HG02571 (cell line): Measurements from ENCODE around the gene SFMBT2.
"Not testable (repeated sequence)": the region's sequence is repeated elsewhere in the genome, so short reads cannot be mapped to it uniquely, and the experiment has no call there.

Experiments
- ATAC-seq: cut with Tn5 transposase; IDR thresholded peaks from one replicate; pipeline ENCODE4 v1.9.1; 2021; ENCODE audit warnings: mild to moderate bottlenecking, moderate library complexity; ENCODE audit not compliant: unreplicated experiment

The SFMBT2 gene

DNA sequence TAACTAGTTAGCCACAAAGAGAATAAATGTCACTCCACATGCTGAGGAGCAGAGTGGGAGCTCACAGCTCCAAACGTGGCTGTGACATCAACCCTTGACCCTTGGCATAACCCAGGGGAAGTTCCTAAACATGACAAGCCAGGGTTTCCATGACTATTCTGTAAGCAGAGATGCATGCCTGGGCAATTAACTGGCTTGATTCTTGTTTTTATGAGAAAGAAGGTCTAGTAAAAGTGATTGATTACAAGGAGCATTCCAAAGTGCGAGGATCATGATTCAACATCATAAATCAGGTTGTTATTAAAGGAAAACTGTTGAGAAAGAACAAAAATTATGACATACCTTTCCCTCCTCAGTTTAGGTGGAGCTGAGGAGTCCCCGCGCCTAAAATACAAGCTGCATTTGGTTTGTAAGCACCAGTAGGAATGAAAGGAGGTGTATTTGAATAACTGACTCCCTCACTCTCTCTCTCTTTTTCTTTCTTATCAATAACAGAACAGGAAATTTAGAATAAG lies 108.4 kb downstream of the SFMBT2 start:
- no peak for ATAC-seq

DNA sequence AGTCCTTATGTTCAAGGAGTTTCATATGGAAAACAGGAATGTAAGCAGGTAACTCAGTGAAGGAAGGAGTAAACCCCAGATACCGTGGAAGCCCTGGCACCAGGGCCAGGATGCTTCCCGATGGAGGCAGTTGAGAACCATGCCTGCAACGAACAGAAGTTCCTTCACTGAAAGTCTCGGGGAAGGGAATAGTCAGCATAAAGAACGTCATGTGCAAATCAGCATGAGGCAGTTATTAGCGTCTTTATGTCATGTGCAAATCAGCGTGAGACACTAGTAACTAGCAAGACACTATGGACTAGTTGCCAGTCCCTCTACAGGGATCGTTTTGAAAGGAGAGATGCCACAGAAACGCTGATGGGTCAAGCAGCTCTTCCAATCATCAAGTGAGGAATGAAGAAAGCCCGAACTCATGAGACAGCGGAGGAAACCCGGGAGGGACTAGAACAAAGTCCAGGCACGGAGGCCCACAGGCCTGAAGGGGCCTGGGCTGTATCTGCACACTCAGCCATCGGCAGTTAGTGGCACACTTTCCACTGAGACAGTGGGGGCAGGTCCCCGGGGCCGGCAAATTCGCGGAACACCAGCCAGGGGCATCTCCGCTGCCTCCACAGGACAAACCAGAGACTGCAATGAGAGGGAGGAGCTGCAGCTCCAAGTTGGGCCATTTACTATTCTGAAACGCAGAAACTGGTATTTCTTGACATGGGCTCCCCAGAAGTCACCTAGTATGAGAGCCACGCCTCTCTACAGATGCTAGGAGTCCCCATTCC lies 109.6 kb downstream of the SFMBT2 start:
- ATAC-seq: no peak

DNA sequence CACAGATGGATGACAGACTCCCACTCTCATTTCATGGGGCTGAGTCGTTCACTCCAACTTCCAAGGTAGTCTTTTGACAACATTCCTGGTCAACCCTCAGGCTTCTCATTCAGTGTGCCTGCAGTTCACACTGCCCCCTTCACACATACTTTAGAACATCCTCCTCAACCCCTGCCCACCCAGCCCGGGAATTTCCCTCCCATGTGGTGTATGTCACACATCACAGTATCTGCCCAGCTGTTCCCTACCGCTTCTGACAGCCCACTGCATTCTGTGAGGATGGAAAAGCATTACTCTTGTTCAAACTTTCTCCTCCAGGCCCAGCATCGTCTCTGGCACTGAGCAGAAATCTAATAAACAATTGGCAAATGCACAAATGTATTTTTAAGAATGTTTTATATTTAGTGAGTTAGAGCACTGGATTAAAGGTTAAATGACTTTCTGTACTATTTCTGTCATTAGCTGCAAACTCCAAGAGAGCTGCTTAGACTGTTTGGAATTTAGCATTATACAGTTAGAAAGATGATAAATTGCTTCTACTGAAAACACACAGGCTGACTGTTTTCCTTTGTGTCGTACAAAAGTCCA lies 110.4 kb downstream of the SFMBT2 start:
- no peak for ATAC-seq

DNA sequence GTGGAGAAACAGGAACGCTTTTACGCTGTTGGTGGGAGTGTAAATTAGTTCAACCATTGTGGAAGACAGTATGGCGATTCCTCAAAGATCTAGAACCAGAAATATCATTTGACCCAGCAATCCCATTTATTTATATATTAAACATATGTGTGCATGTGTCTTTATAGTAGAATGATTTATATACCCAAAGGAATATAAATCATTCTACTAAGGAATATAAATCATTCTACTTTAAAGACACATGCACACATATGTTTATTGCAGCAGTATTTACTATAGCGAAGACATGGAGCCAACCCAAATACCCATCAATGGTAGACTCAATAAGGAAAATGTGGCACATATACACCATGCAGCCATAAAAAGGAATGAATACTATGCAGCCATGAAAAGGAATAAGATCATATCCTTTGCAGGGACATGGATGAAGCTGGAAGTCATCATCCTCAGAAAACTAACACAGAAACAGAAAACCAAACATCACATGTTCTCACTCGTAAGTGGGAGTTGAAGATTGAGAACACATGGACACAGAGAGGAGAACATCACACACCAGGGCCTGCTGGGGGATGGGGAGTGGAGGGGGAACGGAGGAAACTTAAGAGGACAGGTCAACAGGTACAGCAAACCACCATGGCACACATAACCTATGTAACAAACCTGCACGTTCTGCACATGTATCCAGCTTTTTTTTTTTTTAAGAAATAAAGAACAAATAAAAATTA lies 111.1 kb downstream of the SFMBT2 start:
- not testable (repeated sequence) for ATAC-seq

DNA sequence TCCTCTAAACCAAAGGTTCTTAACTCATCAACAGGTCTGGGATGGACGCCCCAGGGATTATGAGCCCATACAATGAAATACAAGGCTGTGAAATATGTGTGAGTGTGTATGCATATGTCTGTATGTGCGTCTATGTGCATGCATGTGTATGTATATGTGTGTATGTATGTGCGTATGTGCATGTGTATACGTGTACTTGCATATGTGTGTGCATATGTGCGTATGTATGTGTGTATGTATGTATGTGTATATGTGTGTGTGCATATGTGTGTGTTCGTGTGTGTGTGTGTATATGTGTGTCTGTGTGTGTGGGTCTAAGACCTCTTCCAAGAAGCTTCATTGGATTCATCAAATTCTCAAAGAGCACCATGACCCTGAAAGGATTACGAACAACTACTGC lies 112.3 kb downstream of the SFMBT2 start:
- ATAC-seq: no peak

DNA sequence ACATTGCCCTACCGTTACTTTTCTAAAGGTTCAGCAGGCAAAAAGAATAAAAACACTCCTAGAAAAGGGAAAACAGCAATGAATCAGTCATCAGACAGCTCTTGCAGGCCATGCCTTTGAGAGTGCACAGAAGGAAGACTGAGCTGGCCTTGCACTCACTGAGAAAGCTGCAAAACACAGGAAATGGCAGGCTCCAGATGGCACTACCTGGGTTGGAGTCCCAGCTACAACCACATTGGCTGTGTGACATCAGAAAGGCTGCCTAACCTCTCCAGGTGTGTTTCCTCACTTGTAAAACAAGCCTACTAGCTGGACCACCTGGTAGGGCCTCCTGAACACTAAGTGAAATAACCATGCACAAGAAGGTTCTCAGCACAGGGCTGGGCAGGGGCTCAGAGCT lies 113.7 kb downstream of the SFMBT2 start:
- ATAC-seq: no peak

DNA sequence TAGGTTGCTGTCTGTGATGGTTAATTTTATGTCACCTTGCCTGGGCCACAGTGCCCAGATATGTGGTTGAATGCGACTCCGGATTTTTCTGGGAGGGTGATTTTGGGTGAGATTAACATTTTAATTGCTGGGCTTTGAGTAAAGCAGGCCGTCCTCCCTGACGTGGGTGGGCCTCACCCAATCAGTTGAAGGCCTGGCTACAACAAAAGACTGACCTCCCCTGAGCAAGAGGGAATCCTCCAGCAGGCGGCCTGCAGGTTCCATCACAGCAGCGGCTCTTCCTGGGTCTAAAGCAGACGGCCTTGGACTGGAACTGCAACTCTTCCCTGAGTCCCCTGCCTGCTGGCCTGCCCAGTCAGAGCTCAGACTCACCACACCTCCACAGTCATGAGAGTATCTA lies 114.2 kb downstream of the SFMBT2 start:
- no peak for ATAC-seq

DNA sequence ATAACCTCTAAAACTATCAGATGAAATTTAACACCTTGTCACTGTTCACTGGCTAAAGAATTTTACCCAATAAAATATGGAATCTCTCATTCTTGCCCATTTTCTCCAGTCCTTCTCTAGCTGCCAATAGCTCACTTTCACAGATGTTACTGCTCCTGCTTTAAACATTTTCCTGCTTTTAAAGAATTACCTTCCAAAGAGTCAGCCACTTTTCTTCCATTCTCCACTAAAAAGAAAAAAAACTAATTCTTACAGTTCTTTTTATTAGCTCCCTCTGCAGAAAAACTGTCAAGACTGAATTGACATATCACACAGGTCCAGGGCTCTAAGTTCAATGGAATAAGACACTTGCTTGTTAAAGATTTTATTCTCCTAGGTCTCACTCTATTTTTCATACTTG lies 114.8 kb downstream of the SFMBT2 start:
- no peak for ATAC-seq

DNA sequence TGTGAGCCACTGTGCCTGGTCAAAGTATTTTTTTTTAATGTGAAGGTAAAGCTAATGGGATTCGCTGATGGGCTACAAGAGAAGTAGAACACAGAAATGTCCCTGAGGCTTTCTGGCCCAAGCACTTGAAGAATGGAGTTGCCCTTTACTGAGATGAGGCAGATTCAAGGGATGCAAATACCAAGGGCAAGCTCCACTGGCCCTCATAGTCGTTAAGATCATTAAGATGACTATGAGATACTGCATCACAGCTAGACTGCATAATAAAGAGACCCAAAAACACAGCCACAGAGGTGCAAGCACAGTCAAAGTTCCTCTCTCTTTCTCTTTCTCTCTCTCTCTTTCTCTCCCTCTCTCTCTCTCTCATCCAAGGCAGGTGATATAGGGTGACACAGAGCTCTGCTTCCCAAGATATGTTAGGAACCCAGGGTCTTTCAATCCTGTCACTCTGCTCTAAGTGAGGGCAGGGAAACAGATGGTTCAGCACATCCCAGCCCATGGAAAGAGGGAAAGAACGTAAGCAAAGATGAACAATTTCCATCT lies 117.4 kb downstream of the SFMBT2 start:
- no peak for ATAC-seq

DNA sequence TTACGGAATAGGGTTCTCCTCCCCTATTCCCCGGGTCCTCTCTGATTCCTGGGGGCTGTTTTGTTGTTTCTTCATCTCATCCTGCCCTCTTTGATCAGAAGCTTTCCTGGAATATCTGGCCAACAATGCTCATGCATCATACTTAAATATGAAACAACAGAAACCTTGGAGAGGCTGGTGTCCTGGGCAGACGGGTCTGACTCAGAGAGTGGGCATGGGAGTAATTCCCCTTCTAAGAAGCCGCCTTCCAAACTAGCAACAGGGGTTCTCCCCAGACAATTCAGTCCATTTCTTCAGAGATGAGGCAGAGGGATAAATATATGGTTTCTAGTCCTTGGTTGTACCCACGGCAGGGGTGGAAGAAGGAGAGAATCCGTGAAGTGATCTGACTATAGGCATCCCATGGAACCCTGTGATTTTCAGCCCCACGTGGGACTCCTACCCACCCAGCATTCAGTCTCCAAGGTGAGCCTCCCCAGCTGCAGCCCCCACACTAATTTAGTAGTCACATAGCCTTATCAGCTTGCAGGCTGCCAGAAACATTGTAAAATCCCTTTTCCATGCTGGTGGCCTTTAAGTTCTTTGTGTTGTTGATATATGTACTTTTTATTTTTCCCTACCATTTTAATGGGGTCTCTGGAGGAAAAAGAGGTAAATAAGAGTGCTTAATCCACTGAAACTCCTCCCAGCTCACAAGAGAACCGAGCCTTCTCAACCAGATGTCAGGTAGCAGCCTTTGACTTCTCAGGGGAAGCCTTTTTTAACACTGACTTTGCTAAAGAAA lies 119.2 kb downstream of the SFMBT2 start:
- no peak for ATAC-seq

DNA sequence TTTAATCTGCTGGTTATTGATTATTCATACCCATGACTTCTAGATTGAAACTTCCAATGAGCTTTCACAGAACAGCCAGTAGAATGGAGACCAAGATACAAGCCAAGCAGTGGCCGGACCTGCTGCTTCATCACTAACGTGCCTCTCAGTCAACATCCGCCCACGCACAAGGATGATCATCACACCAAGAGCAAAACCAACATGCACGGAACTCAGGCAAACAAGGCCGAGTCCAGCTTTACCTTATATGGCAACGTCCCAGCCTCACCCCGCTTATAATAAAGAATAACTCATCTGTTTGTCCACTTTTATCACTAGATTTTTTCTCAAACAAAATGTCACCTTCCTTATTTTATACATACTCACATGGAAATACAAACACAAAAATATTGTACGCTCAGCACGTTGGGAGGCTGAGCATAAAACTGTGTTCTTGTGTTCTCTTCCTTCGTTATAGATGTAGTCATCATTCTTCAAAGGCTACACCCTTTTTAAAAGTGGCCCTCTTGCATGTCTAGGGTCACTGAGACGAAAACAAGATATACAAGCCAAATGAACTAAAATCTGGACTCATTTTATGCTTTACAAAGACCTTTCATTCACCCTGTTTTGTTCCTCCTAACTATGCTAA lies 122.7 kb downstream of the SFMBT2 start:
- ATAC-seq: no peak

DNA sequence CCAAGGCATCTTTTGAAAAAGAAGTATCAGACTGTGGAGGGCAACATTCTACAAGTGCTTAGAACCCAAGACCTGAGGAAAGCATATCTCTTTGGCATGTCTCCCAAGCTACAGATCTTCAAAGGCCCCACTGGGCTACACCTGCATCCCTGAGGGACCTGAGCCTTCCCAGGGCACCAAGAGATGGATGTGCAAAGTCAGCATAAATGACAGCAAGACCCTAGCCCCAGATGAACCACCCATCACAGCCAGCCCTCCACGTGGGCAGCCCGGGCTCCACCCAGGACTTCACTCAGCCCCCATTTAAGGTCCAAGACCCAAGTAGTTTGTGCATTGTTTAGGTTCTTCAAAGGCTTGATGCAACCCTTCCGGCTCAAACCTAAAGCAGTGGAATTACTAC lies 123.5 kb downstream of the SFMBT2 start:
- ATAC-seq: no peak

DNA sequence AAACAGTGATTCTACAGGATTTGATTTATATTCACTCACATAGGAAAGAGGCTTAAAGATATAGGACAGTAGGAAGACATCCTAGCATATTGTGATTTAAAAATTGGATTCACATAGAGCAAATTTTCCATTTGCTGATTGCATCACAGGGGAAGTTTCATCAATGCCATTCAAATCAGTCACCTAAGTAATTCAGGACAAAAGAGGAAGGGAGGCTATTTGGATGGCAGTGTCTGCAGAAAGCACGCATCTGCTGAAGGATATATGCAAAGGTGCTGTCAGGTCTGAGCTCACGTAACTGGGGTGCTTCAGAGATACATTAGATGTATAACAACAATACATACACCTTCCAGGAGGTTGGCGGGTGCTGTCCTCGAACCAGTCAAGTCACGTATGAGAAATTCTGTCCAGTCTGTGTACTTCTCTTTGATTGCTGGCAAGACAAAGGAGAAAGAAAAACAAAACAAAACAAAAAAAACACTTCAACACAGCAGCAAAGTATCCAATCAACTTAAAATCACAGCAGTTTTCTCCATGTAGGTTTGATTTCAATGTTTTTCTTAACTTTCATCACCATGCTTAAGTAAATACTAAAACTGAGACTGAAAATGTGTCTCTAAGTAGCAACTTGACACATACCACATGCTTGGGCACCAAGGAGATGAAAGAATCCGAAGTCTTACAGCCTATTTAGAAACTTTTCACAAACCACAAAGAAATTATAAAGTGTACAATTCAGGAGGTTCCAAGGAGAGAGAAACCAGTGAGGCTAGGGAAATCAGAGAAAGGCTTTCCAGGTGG lies 125.1 kb downstream of the SFMBT2 start:
- no peak for ATAC-seq

DNA sequence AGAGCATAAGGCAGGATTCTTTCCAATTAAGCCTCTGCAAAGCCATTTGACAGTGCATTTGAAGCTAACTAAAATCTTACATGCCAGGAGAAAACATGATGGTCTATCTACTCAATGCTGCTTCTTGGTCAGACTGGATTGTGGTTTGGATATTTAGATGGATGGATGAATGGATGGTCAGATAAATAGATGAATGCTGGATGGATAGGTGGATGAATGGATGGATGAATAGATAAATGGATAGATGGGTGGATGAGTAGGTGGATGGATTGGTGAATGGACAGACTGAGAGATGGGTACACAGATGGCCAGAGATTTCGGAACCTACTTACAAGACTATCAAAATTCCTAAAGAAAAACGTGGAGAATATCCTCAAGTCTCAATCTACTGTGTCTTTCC lies 127.6 kb downstream of the SFMBT2 start:
- ATAC-seq: no peak

DNA sequence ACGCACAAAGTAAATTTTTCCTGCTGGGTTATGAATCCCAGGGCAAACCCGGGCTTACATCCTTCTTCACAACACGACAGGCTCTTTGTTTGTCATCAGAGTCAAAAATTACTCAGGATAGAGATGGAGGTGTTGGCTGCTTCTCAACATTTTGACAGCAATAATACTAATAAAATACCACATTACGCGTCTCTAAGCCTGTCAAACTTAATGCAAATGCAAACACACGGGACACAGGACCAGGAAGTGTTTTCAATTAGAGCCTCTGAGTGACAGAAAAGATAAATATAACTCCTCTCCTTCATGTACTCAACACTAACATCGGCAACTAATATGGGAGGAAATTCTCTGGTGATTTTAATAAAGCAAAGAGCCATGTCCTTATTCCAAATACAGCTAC lies 128.4 kb downstream of the SFMBT2 start:
- no peak for ATAC-seq

DNA sequence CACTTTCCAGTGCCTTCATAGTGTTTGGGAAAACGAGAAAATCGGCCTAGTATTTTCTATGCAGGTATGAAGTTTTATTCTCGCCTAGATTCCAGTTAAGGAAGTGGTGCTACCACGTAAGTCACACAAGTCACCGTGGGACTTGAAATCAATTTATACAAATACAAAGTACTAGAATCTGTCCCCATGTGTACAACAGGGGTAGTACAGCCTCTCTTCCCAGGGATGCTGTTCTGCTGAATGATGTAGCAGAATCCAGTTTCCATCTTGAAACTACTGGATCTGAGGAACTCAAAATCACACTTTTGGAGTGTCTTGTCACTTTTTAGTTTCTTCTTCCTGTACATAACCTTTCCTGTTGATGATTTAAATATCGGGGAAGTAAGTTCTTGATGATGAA lies 129.4 kb downstream of the SFMBT2 start:
- ATAC-seq: no peak

DNA sequence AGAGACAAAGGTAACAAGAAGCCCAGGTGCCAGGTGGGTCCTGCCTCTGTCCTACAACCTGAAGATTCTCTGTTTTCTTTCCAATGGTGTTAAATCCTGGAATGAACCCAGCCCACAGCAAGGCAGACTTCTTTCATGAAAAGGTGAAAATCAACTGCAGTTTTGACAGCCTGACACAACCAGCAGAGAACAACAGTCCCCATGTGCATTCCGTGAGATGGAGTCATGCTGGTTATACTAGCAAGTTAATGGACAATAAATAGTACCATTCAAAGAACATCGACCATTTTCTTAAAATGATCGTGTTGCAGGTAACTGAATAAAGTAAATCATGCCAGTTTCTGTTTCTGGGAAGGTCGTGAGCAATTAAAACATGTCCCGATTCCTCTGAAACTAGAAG lies 131.5 kb downstream of the SFMBT2 start:
- ATAC-seq: no peak

DNA sequence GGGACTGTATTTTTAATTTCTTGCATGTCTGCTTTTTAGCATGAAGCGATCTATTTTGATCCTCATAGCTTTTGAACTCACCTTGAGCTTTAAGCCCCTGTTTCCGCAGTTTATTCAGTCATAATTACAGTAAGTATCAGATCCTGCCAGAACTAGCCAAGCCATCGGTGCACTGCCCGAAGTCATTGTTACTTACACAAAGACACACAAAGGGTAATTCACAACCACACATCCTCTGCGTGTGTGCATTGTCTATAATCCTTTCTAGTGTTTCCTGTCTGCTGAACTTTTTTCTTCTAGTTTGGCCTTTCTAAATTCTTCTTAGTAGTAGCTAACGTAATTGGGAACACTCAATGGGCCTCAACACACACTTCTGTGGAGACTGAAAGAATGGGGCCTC lies 133.0 kb downstream of the SFMBT2 start:
- no peak for ATAC-seq

DNA sequence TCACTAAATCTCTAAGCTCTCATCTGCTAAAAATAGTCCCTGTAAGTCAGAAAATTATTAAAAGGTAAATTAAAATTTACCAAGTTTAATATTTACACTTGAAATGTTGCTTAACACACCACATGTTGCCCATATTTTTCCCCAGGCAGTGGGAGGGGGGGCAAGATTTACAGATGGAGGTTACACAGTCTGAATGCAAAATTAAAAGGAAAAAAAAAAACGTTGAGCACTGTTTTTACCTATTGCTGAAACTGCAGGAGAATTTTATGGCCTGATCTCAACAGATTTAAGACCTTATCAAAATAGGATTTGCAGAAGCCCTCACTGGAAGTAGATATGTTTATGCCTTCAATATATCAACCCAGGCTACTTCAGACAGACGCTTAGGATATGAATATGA lies 133.4 kb downstream of the SFMBT2 start:
- ATAC-seq: no peak
